GM18870 (cell line): ENCODE measurements around the gene ANK2.
"Not testable (repeated sequence)": the region's sequence is repeated elsewhere in the genome, so short reads cannot be mapped to it uniquely, and the experiment has no call there.

Source experiments
- ATAC-seq: cut with Tn5 transposase; IDR thresholded peaks from one replicate; pipeline ENCODE4 v1.9.1; 2021; ENCODE audit warnings: moderate library complexity; ENCODE audit not compliant: unreplicated experiment

Gene ANK2

GRCh38 chr4:113050837-113051236, 1.4 kb downstream of the ANK2 start:
- no peak for ATAC-seq

GRCh38 chr4:113051361-113051760, 1.9 kb downstream of the ANK2 start:
- ATAC-seq, result no peak

GRCh38 chr4:113052379-113052951, 3.0 kb downstream of the ANK2 start:
- ATAC-seq, result peak; percentile 58

- ATAC-seq, result no peak
These were observed 4.4 kb downstream of the ANK2 start for GRCh38 chr4:113053883-113054282.

- ATAC-seq, result no peak
These were observed 6.9 kb downstream of the ANK2 start for GRCh38 chr4:113056318-113056717.

GRCh38 chr4:113057891-113058290, 8.4 kb downstream of the ANK2 start:
- no peak for ATAC-seq

GRCh38 chr4:113059449-113060182, 10.2 kb downstream of the ANK2 start:
- ATAC-seq, result no peak

GRCh38 chr4:113060853-113061252, 11.4 kb downstream of the ANK2 start:
- ATAC-seq, result no peak

- no peak for ATAC-seq
These were observed 14.8 kb downstream of the ANK2 start for GRCh38 chr4:113064244-113064643.

- ATAC-seq, result no peak
These were observed 16.2 kb downstream of the ANK2 start for GRCh38 chr4:113065629-113066028.

- not testable (repeated sequence) for ATAC-seq
These were observed 19.3 kb downstream of the ANK2 start for GRCh38 chr4:113068771-113069170.

GRCh38 chr4:113069212-113069892, 19.9 kb downstream of the ANK2 start:
- no peak for ATAC-seq

- ATAC-seq, result no peak
These were observed 21.3 kb downstream of the ANK2 start for GRCh38 chr4:113070755-113071154.

- no peak for ATAC-seq
These were observed 21.8 kb downstream of the ANK2 start for GRCh38 chr4:113071274-113071673.

- ATAC-seq, result no peak
These were observed 22.4 kb downstream of the ANK2 start for GRCh38 chr4:113071805-113072204.

- ATAC-seq, result no peak
These were observed 24.1 kb downstream of the ANK2 start for GRCh38 chr4:113073451-113074005.

- ATAC-seq, result no peak
These were observed 28.1 kb downstream of the ANK2 start for GRCh38 chr4:113077575-113077974.

- no peak for ATAC-seq
These were observed 28.6 kb downstream of the ANK2 start for GRCh38 chr4:113078066-113078465.

GRCh38 chr4:113080050-113080449, 30.6 kb downstream of the ANK2 start:
- ATAC-seq, result peak; percentile 92

- no peak for ATAC-seq
These were observed 31.2 kb downstream of the ANK2 start for GRCh38 chr4:113080624-113081023.

- no peak for ATAC-seq
These were observed 33.9 kb downstream of the ANK2 start for GRCh38 chr4:113083346-113083745.

- ATAC-seq, result no peak
These were observed 36.8 kb downstream of the ANK2 start for GRCh38 chr4:113086172-113086695.
